Activated B cell treated with CpG ODN at 0.5 μM for 24 hours (primary cell): Measurements from ENCODE around the gene CLIC5. TPM values are rescaled to one million over a fixed set of nuclear protein-coding genes. Genes with fewer than 3 reads are reported as not detected.

Experiments used
- ATAC-seq: fragments of 200-7000 bp; cut with Tn5 transposase; one replicate; pipeline ENCODE4 v1.10.0; 2021; ENCODE audit warnings: low read depth, mild to moderate bottlenecking, moderate library complexity
- CTCF ChIA-PET: fragments of 350-600 bp; sonication (Branson Sonifier 250); formaldehyde crosslinking; loops from one replicate; lab custom pipeline; 2021; ENCODE audit warnings: antibody characterized with exemption; lab: Charles Lee
- POLR2A ChIA-PET: fragments of 350-600 bp; sonication (Branson Sonifier 250); formaldehyde crosslinking; loops from one replicate; lab custom pipeline; 2021; ENCODE audit warnings: antibody characterized with exemption; lab: Charles Lee
- DNase-seq: peaks from one replicate; pipeline ENCODE4 v3.0.0; 2022
- H3K27ac Mint-ChIP-seq: one replicate; pipeline ENCODE4 v1.8.0; 2020; ENCODE audit warnings: mixed read lengths
- H3K27me3 Mint-ChIP-seq: one replicate; pipeline ENCODE4 v1.8.0; 2021; ENCODE audit warnings: mixed read lengths
- H3K36me3 Mint-ChIP-seq: one replicate; pipeline ENCODE4 v1.8.0; 2021; ENCODE audit warnings: low read depth, mixed read lengths
- H3K4me1 Mint-ChIP-seq: one replicate; pipeline ENCODE4 v1.8.0; 2021; ENCODE audit warnings: mixed read lengths
- H3K4me3 Mint-ChIP-seq: one replicate; pipeline ENCODE4 v1.8.0; 2020; ENCODE audit warnings: mild to moderate bottlenecking, mixed read lengths
- H3K9me3 Mint-ChIP-seq: one replicate; pipeline ENCODE4 v1.8.0; 2020; ENCODE audit warnings: mixed read lengths
- intact Hi-C: fragments of 100-400 bp; cut with micrococcal nuclease; formaldehyde crosslinking; loops from one replicate; pipeline ENCODE4 v1.15.1; 2024
- total RNA-seq: library from RNA; stranded (reverse); gene quantifications from 2 replicates; pipeline ENCODE4 v1.2.3, GENCODE V29; 2022
- TF ChIP-seq, protein P1 (sequence below): fragments of 200-600 bp; IDR thresholded peaks from one replicate; pipeline ENCODE4 v1.8.0; 2022; ENCODE audit warnings: antibody characterized with exemption, mild to moderate bottlenecking

The CLIC5 gene
- total RNA-seq, 1 donor from 2014 or later, result 2.5 TPM

DNA sequence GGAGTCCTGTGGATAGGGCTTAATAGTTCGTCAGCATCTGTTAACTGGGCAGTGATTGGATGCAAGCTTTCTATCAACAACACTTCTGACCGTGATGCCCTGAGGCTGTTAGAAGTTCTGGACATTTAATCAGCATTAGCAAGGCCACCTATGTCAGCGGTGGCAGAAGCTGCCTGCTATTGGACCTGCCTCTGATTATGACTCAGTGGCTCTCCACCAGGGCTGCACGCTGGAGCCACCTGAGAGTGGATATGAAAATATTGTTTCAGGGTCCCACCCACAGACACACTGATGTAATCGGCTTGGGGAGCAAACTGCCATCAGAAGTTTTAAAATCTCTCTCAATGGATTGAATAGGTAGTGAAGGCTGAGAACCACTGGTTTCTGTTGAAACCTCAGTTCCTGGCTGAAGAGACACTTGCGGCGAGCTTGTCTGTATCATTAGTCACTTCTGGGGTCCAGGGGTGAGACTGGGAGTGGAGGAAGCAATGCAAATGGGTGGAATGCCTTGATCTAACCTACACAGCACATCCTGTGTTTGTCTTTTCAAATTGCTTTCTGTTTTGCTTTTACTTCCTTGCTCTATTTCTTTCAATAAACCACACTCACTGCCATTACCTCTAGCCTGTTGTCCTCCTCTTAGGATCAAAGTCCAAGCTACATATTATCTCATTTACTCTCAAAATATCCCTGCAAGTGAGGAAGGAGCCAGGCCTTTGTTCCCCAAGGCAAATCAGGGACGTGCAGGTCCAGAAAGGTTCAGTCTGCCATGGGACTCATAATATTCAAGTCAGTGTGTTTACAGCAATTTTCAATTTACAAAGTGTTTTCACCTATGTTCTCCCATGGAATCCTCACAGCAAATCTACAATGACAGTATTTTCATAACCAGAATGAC lies 4.2 kb downstream of the CLIC5 start:
- POLR2A ChIA-PET, result no interaction called here
- H3K27ac Mint-ChIP-seq, result peak overlapping the region; percentile 82
- H3K4me1 Mint-ChIP-seq, result peaks cover 44% of the 10 kb centered on the region
- peak overlapping the region; percentile 64 for H3K4me3 Mint-ChIP-seq
- peaks cover 1% of the 10 kb centered on the region for H3K27me3 Mint-ChIP-seq
- intact Hi-C loops, result loop anchor here (5.0 to 10.0 kb wide), 2 partner anchors 177 to 211 kb away; no protein-coding TSS in a partner anchor
- peaks cover 1% of the 10 kb centered on the region for H3K9me3 Mint-ChIP-seq
- ATAC-seq (peak; percentile 76), DNase-seq (no peak)
- CTCF ChIA-PET, result interaction anchor here (0.6 kb wide), 2 partner anchors 79 to 209 kb away, joined by 4 read pairs; no protein-coding TSS in a partner anchor
- TF ChIP-seq, protein P1, sequence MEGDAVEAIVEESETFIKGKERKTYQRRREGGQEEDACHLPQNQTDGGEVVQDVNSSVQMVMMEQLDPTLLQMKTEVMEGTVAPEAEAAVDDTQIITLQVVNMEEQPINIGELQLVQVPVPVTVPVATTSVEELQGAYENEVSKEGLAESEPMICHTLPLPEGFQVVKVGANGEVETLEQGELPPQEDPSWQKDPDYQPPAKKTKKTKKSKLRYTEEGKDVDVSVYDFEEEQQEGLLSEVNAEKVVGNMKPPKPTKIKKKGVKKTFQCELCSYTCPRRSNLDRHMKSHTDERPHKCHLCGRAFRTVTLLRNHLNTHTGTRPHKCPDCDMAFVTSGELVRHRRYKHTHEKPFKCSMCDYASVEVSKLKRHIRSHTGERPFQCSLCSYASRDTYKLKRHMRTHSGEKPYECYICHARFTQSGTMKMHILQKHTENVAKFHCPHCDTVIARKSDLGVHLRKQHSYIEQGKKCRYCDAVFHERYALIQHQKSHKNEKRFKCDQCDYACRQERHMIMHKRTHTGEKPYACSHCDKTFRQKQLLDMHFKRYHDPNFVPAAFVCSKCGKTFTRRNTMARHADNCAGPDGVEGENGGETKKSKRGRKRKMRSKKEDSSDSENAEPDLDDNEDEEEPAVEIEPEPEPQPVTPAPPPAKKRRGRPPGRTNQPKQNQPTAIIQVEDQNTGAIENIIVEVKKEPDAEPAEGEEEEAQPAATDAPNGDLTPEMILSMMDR, result no peak
- no peaks in the 10 kb centered on the region for H3K36me3 Mint-ChIP-seq

DNA sequence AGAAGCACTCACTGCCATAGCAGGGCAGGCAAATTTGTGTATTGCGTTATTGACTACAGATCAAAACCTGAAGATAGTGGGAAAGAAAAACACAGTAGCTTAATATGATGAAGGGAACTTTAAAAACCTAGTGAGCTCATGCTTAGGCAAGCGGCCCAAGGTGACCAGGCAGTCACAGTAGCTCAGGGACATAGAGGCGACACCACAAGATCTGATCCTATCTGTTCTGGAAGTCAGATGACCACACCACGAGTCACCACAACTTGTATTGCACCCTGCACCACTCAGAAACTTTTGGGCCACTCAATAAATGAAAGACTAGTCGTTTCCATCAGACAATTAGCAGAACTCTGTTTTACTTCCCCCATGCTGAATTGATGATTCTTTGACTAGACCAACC lies 4.9 kb downstream of the CLIC5 start:
- POLR2A ChIA-PET, result no interaction called here

DNA sequence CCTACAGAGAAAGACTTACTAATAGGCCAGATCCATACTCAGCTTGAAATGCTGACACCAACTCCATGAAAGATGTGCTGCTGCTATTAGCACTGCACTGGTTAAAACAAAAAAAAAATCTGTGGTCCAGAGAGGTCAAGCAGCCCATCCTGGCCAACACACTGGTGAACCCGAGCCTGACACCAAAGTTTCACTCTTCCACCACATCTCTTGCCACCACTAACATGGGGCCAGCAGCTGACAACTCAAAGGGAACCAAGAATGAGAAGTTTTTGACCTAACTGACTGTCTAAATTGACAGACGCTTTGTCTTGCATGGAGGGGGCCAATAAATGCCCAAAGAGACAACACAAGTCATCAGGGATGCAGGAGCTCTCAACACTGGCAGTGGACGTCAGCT lies 5.4 kb downstream of the CLIC5 start:
- Mint-ChIP-seq H3K27me3 (no peaks in the 10 kb centered on the region), H3K4me3 (no peak overlapping the region), H3K9me3 (no peaks in the 10 kb centered on the region), H3K27ac (no peak overlapping the region), H3K36me3 (no peaks in the 10 kb centered on the region), H3K4me1 (peaks cover 42% of the 10 kb centered on the region)
- ChIA-PET CTCF (interaction anchor here (0.6 kb wide), 1 partner anchor 1346 kb away, joined by 3 read pairs; no protein-coding TSS in a partner anchor), POLR2A (no interaction called here)
- intact Hi-C loops, result loop anchor here (5.0 to 10.0 kb wide), 2 partner anchors 175 to 212 kb away; no protein-coding TSS in a partner anchor
- ATAC-seq (no peak), DNase-seq (no peak)
- TF ChIP-seq, protein P1, result no peak

More for the DNA sequence above, 4.9 kb downstream of the CLIC5 start:
- Mint-ChIP-seq H3K9me3 (no peaks in the 10 kb centered on the region), H3K4me3 (peak overlapping the region; percentile 1), H3K36me3 (no peaks in the 10 kb centered on the region), H3K27me3 (no peaks in the 10 kb centered on the region), H3K27ac (peak overlapping the region; percentile 82), H3K4me1 (peaks cover 42% of the 10 kb centered on the region)
- intact Hi-C loops, result loop anchor here (5.0 to 10.0 kb wide), 2 partner anchors 176 to 212 kb away; no protein-coding TSS in a partner anchor
- ATAC-seq (no peak), DNase-seq (no peak)
- CTCF ChIA-PET, result interaction anchor here (0.6 kb wide), 1 partner anchor 210 kb away, joined by 4 read pairs; no protein-coding TSS in a partner anchor
- TF ChIP-seq, protein P1, result no peak

DNA sequence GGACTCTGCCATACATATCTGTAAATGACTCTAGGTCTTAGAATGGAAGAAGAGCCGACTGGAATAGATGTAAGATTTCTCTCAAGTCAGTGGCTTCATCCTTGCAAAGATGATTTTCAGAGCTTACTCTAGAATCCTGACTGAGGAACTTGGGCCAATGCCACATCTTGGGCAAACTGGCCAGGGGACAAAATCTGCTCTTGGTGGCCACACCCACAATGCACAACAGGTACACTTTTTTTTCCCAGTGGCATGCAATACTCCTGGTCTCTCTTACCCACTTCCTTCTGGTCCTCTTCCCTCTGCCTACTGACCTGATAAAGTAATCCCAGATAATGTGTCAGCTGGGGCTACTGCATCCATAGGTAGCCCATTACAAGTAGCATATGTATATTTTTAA lies 13.4 kb downstream of the CLIC5 start:
- Mint-ChIP-seq H3K4me3 (no peak overlapping the region), H3K4me1 (no peaks in the 10 kb centered on the region), H3K27me3 (no peaks in the 10 kb centered on the region), H3K27ac (no peak overlapping the region), H3K36me3 (no peaks in the 10 kb centered on the region), H3K9me3 (no peaks in the 10 kb centered on the region)
- intact Hi-C loops, result no loop called here
- no peak for ATAC-seq
- DNase-seq, result no peak
- TF ChIP-seq, protein P1, result no peak
- ChIA-PET CTCF (no interaction called here), POLR2A (no interaction called here)

DNA sequence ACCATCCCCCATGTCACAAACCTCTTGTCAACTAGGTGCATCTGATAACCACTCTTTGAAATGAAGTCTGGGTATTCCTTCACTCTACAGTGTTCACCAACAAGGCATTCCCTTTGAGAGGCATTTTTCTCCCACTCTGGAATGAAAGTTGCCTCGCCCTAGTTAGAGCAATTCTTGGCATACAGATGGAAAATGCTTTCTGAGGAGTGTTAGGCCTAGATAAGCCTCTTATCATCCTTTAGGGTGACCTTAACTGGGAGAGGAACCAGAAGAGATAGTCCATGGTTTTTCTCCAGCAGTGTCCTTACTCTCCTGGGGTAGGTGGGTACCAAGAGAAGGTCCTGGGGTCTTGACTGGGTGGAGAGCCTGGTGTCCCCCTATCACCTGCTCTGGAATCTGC lies 14.8 kb downstream of the CLIC5 start:
- no peak for DNase-seq
- no peaks in the 10 kb centered on the region for H3K36me3 Mint-ChIP-seq
- no peaks in the 10 kb centered on the region for H3K9me3 Mint-ChIP-seq
- no peaks in the 10 kb centered on the region for H3K27me3 Mint-ChIP-seq
- H3K27ac Mint-ChIP-seq, result no peak overlapping the region
- POLR2A ChIA-PET, result no interaction called here
- TF ChIP-seq, protein P1, result no peak
- no peak for ATAC-seq
- intact Hi-C loops, result no loop called here
- no peaks in the 10 kb centered on the region for H3K4me1 Mint-ChIP-seq
- no peak overlapping the region for H3K4me3 Mint-ChIP-seq
- CTCF ChIA-PET, result no interaction called here
